Measurements from ENCODE around the gene CINP. TPM values are rescaled to one million over a fixed set of nuclear protein-coding genes. Genes with fewer than 3 reads are reported as not detected.

The CINP gene
- total RNA-seq, 1 donor from 2014 or later, result 34.4 TPM

DNA sequence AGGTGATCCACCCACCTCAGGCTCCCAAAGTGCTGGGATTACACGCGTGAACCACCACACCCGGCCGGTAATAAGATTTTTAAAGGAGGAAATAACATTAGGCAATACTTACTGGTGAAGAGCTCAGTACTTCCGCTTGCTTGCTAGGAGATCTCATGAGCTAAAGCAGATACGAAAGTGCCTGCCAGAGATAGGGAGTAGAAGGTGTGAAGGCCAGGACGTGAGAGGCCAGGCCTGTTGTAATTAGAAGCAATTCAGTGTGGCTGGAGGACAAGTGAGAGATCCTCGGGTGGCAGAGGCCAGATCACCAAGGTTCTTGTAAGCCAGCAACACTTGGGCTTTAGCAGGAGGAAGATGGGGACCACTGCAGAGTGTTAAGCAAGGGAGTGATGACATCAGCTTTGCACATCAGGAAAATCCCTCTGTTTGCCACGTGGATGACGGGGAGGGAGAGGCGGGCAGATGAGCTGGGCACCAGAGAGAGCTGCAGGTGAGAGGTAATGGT lies 7.7 kb upstream of the CINP start:
- H3K9me3 ChIP-seq, result no peaks in the 10 kb centered on the region
- H3K36me3 ChIP-seq, result no peaks in the 10 kb centered on the region
- intact Hi-C loops (cut with DNase I), result no loop called here
- H3K27me3 ChIP-seq, result no peaks in the 10 kb centered on the region
- peak; percentile 90 for ATAC-seq
- TF ChIP-seq, protein P1, sequence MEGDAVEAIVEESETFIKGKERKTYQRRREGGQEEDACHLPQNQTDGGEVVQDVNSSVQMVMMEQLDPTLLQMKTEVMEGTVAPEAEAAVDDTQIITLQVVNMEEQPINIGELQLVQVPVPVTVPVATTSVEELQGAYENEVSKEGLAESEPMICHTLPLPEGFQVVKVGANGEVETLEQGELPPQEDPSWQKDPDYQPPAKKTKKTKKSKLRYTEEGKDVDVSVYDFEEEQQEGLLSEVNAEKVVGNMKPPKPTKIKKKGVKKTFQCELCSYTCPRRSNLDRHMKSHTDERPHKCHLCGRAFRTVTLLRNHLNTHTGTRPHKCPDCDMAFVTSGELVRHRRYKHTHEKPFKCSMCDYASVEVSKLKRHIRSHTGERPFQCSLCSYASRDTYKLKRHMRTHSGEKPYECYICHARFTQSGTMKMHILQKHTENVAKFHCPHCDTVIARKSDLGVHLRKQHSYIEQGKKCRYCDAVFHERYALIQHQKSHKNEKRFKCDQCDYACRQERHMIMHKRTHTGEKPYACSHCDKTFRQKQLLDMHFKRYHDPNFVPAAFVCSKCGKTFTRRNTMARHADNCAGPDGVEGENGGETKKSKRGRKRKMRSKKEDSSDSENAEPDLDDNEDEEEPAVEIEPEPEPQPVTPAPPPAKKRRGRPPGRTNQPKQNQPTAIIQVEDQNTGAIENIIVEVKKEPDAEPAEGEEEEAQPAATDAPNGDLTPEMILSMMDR (IDR thresholded peaks at IDR 0.05), result no peak
- H3K27ac ChIP-seq, result peak overlapping the region; percentile 2
- peak; percentile 64 for DNase-seq
- no peak overlapping the region for H3K4me3 ChIP-seq
- H3K4me1 ChIP-seq, result no peaks in the 10 kb centered on the region

DNA sequence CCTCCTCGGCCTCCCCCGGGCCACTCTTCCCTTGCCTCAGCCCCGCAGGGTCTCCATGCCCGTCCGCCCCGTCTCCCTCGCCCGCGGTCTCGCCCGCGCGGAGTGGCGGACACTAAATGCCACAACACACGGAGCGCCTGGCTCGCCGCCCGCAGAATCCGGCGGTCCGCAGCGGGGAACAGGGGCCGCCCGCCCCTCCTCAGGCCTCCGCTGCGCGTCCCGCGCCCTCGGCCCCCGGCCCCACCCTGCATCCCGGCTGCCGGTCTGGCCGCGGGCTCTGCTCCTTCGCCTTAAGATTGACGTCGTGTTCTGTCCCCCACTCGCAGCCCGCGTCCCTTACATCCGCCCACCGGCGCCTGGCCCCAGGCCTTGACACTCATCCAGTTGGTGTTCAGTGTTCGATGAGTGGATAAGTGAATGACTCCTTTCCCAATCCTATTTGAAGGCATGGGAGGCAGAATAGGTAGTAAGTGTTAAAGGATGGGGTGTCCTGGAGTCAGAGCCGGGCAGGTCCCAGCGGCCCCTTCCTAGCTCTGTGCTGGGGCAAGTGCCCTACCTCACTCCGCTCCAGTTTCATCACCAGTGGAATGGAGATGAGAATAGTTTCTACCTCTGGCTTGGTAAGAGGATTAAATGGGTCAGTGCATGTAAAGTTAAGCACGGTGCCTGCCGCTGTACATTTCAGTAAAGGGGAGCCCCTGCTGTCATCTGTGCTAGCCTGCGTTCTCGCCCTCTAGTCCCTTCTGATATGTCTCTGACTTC lies 673 bp upstream of the CINP start:
- peak overlapping the region; percentile 91 for H3K27ac ChIP-seq
- peaks cover 25% of the 10 kb centered on the region for H3K4me1 ChIP-seq
- peak; percentile 57 for ATAC-seq
- DNase-seq, result no peak
- H3K27me3 ChIP-seq, result no peaks in the 10 kb centered on the region
- intact Hi-C loops (cut with DNase I), result no loop called here
- H3K36me3 ChIP-seq, result peaks cover 7% of the 10 kb centered on the region
- TF ChIP-seq, protein P1 (IDR thresholded peaks at IDR 0.05), result no peak
- H3K9me3 ChIP-seq, result no peaks in the 10 kb centered on the region
- peak overlapping the region; percentile 93 for H3K4me3 ChIP-seq

DNA sequence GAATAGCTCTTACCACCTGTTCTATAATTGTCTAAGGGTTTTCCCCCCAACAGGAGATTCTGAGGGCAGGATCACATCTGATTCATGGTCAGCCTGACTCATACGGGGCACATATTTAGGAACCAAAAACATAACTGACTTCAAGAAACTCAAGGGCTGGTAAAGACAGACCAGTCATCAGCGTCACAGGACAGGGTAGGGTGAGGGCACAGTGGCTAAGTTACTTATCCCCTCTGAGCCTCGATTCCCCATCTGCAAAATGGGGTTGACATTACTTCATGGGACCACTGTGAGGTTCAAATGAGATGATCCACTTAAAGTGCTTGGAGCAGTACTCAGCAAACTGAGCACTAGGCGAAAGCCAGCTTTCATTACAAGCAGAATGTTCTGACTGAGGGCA lies 606 bp downstream of the CINP start:
- TF ChIP-seq, protein P1 (IDR thresholded peaks at IDR 0.05), result no peak
- DNase-seq (no peak), ATAC-seq (no peak)
- Histone ChIP-seq H3K4me1 (peaks cover 25% of the 10 kb centered on the region), H3K27ac (peak overlapping the region; percentile 91), H3K4me3 (peak overlapping the region; percentile 93), H3K36me3 (peaks cover 19% of the 10 kb centered on the region), H3K27me3 (no peaks in the 10 kb centered on the region), H3K9me3 (no peaks in the 10 kb centered on the region)
- intact Hi-C loops (cut with DNase I), result no loop called here

DNA sequence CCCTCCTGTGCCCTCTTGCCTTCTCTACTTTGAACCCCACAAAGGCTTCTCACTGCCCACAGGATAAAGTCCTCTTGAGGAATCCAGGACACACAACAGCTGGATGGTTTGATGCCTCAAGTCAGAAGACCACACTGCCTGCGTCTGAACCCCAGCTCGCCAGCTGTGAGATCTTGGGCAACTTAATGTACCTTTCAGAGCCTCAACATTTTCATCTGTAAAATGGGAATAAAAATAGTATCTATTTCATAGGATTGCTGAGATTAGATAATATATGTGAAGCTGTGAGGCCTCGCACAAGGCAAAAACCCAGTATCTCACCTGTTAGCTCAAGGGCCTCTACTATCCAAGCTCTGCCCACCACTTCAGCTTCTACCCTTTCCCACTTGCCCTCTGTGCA lies 2.3 kb downstream of the CINP start:
- TF ChIP-seq, protein P1 (IDR thresholded peaks at IDR 0.05), result no peak
- Histone ChIP-seq H3K27me3 (no peaks in the 10 kb centered on the region), H3K4me3 (no peak overlapping the region), H3K4me1 (peaks cover 25% of the 10 kb centered on the region), H3K9me3 (no peaks in the 10 kb centered on the region), H3K27ac (no peak overlapping the region), H3K36me3 (peaks cover 36% of the 10 kb centered on the region)
- ATAC-seq, result no peak
- intact Hi-C loops (cut with DNase I), result no loop called here
- no peak for DNase-seq

DNA sequence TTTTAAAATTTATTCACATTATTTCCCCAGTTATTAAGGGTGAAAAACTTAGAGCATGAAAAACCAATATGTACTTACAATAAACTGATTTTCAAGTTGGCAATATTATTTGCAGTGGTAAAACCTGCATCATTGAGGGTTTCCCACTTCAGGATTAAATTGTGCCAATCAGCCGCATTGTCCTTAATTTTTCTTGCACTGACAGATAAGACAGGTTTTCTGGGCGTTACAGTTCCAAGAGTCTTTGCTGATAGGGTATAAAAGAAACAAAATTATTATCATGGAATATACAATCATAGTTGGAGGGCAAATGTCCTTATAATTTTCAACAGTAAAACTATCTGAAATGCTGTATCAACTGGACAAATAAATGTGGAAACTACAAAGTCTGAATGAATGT lies 3.3 kb downstream of the CINP start:
- intact Hi-C loops (cut with DNase I), result no loop called here

More for the DNA sequence above, 3.3 kb downstream of the CINP start:
- no peaks in the 10 kb centered on the region for H3K9me3 ChIP-seq
- H3K4me3 ChIP-seq, result no peak overlapping the region
- H3K27me3 ChIP-seq, result no peaks in the 10 kb centered on the region
- no peak for ATAC-seq
- H3K27ac ChIP-seq, result no peak overlapping the region
- peaks cover 47% of the 10 kb centered on the region for H3K36me3 ChIP-seq
- DNase-seq, result no peak
- TF ChIP-seq, protein P1 (IDR thresholded peaks at IDR 0.05), result no peak
- peaks cover 19% of the 10 kb centered on the region for H3K4me1 ChIP-seq

Measured in upper lobe of right lung (tissue), 1 donor.